Ishikawa (cell line): Measurements from ENCODE around the gene OR5A1.

Source experiments
- CEBPB ChIP-seq: IDR thresholded peaks from 2 replicates; pipeline ENCODE4 v1.6.1; 2012
- CREB1 ChIP-seq: IDR thresholded peaks from 2 replicates; pipeline ENCODE4 v1.6.1; 2012; ENCODE audit warnings: low read depth
- EGR1 ChIP-seq: IDR thresholded peaks from 2 replicates; pipeline ENCODE4 v1.6.1; 2012
- EP300 ChIP-seq: IDR thresholded peaks from 2 replicates; pipeline ENCODE4 v1.6.1; 2012; ENCODE audit warnings: borderline replicate concordance
- FOXM1 ChIP-seq: IDR thresholded peaks from 2 replicates; pipeline ENCODE4 v1.6.1; 2012; ENCODE audit warnings: low read depth, borderline replicate concordance
- MAX ChIP-seq: IDR thresholded peaks from 2 replicates; pipeline ENCODE4 v1.6.1; 2012
- NFIC ChIP-seq: IDR thresholded peaks from 2 replicates; pipeline ENCODE4 v1.6.1; 2012
- RAD21 ChIP-seq: IDR thresholded peaks from 2 replicates; pipeline ENCODE4 v1.6.1; 2012; ENCODE audit warnings: low read depth
- TAF1 ChIP-seq: IDR thresholded peaks from 2 replicates; pipeline ENCODE4 v1.6.1; 2012; ENCODE audit warnings: low read depth, mild to moderate bottlenecking
- TCF12 ChIP-seq: IDR thresholded peaks from 2 replicates; pipeline ENCODE4 v1.6.1; 2012; ENCODE audit warnings: low read depth
- TEAD4 ChIP-seq: IDR thresholded peaks from 2 replicates; pipeline ENCODE4 v1.6.1; 2012
- USF1 ChIP-seq: IDR thresholded peaks from 2 replicates; pipeline ENCODE4 v1.6.1; 2012
- YY1 ChIP-seq: IDR thresholded peaks from 2 replicates; pipeline ENCODE4 v1.6.1; 2012; ENCODE audit warnings: low read depth
- ZBTB7A ChIP-seq: IDR thresholded peaks from 2 replicates; pipeline ENCODE4 v1.6.1; 2012; ENCODE audit warnings: low read depth
- TF ChIP-seq, protein P1 (sequence below): IDR thresholded peaks from 2 replicates; pipeline ENCODE4 v1.6.1; 2012; ENCODE audit warnings: low read depth, mild to moderate bottlenecking

Gene OR5A1

DNA sequence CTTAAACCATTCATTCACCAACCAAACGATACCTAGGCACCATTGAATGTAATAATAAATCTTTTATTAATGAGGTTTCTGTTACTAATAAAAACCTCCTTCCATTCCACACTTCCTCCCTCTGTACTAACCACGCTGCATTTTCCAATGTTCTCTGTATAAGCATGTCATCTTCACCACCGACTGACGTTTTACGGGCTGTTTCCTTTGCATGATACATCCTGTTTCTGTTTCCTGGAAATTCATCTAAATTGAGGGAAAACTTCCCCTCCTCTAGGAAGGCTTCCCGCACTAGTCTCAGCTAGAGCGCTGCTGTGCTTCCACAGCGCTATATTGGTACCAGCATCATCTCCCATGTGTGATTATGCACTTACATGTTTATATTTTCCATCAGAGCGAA, 38.9 kb downstream of the OR5A1 start:
- TF ChIP-seq USF1 (no peak), YY1 (no peak), ZBTB7A (no peak)

DNA sequence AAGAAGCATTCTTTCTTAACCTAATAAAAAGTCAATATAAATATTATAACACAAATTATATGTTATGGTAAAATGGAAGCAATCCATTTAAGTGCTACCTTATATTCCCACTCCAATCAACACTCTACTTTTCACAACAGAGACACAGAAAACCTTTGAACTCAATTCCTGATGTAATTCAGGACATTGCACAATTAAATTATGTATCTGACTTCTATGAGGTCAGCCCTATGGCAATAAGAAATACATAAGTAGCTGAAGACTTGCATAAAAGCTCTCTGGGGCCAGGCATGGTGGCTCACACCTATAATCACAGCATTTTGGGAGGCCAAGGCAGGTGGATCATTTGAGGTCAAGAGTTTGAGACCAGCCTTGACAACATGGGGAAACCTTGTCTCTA, 43.6 kb downstream of the OR5A1 start:
- no peak for TF ChIP-seq CREB1
- no peak for TF ChIP-seq YY1
- TF ChIP-seq NFIC = no peak
- no peak for TF ChIP-seq TEAD4
- TF ChIP-seq EGR1 = no peak
- no peak for TF ChIP-seq TAF1
- no peak for TF ChIP-seq EP300
- no peak for TF ChIP-seq TCF12
- no peak for TF ChIP-seq USF1
- TF ChIP-seq, protein P1, sequence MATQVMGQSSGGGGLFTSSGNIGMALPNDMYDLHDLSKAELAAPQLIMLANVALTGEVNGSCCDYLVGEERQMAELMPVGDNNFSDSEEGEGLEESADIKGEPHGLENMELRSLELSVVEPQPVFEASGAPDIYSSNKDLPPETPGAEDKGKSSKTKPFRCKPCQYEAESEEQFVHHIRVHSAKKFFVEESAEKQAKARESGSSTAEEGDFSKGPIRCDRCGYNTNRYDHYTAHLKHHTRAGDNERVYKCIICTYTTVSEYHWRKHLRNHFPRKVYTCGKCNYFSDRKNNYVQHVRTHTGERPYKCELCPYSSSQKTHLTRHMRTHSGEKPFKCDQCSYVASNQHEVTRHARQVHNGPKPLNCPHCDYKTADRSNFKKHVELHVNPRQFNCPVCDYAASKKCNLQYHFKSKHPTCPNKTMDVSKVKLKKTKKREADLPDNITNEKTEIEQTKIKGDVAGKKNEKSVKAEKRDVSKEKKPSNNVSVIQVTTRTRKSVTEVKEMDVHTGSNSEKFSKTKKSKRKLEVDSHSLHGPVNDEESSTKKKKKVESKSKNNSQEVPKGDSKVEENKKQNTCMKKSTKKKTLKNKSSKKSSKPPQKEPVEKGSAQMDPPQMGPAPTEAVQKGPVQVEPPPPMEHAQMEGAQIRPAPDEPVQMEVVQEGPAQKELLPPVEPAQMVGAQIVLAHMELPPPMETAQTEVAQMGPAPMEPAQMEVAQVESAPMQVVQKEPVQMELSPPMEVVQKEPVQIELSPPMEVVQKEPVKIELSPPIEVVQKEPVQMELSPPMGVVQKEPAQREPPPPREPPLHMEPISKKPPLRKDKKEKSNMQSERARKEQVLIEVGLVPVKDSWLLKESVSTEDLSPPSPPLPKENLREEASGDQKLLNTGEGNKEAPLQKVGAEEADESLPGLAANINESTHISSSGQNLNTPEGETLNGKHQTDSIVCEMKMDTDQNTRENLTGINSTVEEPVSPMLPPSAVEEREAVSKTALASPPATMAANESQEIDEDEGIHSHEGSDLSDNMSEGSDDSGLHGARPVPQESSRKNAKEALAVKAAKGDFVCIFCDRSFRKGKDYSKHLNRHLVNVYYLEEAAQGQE = no peak
- TF ChIP-seq CEBPB = no peak
- TF ChIP-seq ZBTB7A = no peak
- TF ChIP-seq MAX = no peak

GRCh38 chr11:59480359-59480758, 44.1 kb downstream of the OR5A1 start:
- TF ChIP-seq NFIC (no peak), TCF12 (no peak), RAD21 (no peak), MAX (no peak), TAF1 (no peak), ZBTB7A (no peak), YY1 (no peak), EP300 (no peak), CREB1 (no peak), TEAD4 (no peak), CEBPB (no peak), FOXM1 (no peak), EGR1 (no peak), USF1 (no peak)
- TF ChIP-seq, protein P1 = no peak
